Loucy (cell line): ENCODE results near the gene LEF1.

Experiments
- H2AFZ ChIP-seq: fragments of 200-600 bp; sonication (generic); 2 replicates; pipeline ENCODE4 v1.6.0; 2016; ENCODE audit warnings: antibody characterized with exemption, mild to moderate bottlenecking, low read length, moderate library complexity
- H3F3A ChIP-seq: fragments of 200-600 bp; 2 replicates; pipeline ENCODE4 v1.6.0; 2016; ENCODE audit warnings: antibody characterized with exemption, low read depth, mild to moderate bottlenecking
- H3K27me3 ChIP-seq: fragments of 200-600 bp; sonication (generic); 2 replicates; pipeline ENCODE4 v1.6.1; 2014; ENCODE audit warnings: low read length, mild to moderate bottlenecking; ENCODE audit not compliant: insufficient read depth, poor library complexity, severe bottlenecking
- H3K36me3 ChIP-seq: fragments of 200-600 bp; sonication (generic); 2 replicates; pipeline ENCODE4 v1.6.1; 2016; ENCODE audit warnings: low read length; ENCODE audit not compliant: insufficient read depth
- H3K4me1 ChIP-seq: fragments of 200-600 bp; sonication (generic); 2 replicates; pipeline ENCODE4 v1.5.1; 2014; ENCODE audit warnings: low read length, mild to moderate bottlenecking; ENCODE audit not compliant: insufficient read depth, poor library complexity, severe bottlenecking
- H3K4me2 ChIP-seq: fragments of 200-600 bp; sonication (generic); 2 replicates; pipeline ENCODE4 v1.6.0; 2014; ENCODE audit warnings: antibody characterized with exemption, low read length, low read depth, mild to moderate bottlenecking; ENCODE audit not compliant: poor library complexity, severe bottlenecking
- H3K4me3 ChIP-seq: fragments of 200-600 bp; sonication (generic); 2 replicates; pipeline ENCODE4 v1.5.1; 2014; ENCODE audit warnings: low read length, mild to moderate bottlenecking, mixed read lengths; ENCODE audit not compliant: poor library complexity, severe bottlenecking
- H3K79me2 ChIP-seq: fragments of 200-600 bp; sonication (generic); 2 replicates; pipeline ENCODE4 v1.6.1; 2014; ENCODE audit warnings: low read length; ENCODE audit not compliant: insufficient read depth
- H3K9ac ChIP-seq: fragments of 200-600 bp; sonication (generic); 2 replicates; pipeline ENCODE4 v1.6.0; 2014; ENCODE audit warnings: mild to moderate bottlenecking, low read depth, low read length, moderate library complexity; ENCODE audit not compliant: poor library complexity, severe bottlenecking
- H3K9me2 ChIP-seq: fragments of 200-600 bp; sonication (generic); replicated peaks from 2 replicates; pipeline ENCODE4 v1.6.1; 2016; ENCODE audit warnings: low read depth, low read length, mixed read lengths
- H3K9me3 ChIP-seq: fragments of 200-600 bp; sonication (generic); 2 replicates; pipeline ENCODE4 v1.6.1; 2014; ENCODE audit warnings: mild to moderate bottlenecking, antibody characterized with exemption, low read length, low read depth; ENCODE audit not compliant: insufficient read depth
- H4K20me1 ChIP-seq: fragments of 200-600 bp; sonication (generic); 2 replicates; pipeline ENCODE4 v1.6.0; 2014; ENCODE audit warnings: antibody characterized with exemption, low read length, mild to moderate bottlenecking; ENCODE audit not compliant: insufficient read depth, poor library complexity, severe bottlenecking
- EZH2phosphoT487 ChIP-seq: fragments of 200-600 bp; IDR thresholded peaks from 2 replicates; pipeline ENCODE4 v1.6.1; 2018; ENCODE audit warnings: antibody characterized with exemption, mild to moderate bottlenecking, moderate library complexity, borderline replicate concordance
- TF ChIP-seq, protein P1 (sequence below): fragments of 200-600 bp; sonication (generic); conservative IDR thresholded peaks from 2 replicates; pipeline ENCODE4 v1.5.1; 2014; ENCODE audit warnings: mild to moderate bottlenecking, antibody characterized with exemption, low read length

Gene LEF1

DNA sequence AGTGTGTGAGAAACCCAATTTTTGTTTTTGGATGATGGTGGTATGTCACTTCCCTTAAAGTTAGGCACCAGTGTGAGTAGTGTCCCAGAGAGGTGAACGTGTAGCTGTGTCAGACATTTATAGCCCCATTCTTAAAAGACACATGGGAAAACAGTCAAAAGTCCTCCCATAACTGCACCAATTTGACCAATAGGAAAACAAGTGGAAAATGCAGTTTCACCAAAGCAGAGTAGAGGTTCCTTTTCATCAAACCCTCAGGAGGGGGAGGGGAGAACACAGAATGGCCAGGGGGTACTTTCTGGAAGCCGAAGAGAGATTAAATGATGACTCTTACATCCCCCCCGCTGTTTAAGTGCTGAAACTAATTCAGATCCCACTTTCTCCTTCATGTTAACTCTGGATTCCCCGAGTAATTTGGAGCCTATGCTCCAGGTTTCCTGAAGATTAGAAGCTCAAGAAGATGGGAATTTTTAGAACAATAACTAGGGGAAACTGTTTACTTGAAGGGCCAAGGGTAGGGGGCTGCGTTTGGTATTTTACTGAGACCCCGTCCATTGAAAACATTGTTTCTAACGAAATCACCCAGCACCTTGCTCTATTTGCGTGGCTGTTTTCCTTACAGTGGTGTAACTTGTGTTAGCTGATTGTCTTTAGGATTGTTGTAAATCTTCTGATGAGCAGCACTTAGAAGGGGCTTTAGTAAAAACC is 2.1 kb upstream of the LEF1 start:
- H3K4me3 ChIP-seq = peak overlapping the region; percentile 96
- peak overlapping the region; percentile 93 for H3K9ac ChIP-seq
- no peaks in the 10 kb centered on the region for H3K27me3 ChIP-seq
- H3K36me3 ChIP-seq = no peaks in the 10 kb centered on the region
- H2AFZ ChIP-seq = peak overlapping the region; percentile 37; the same call in 1 of the 2 replicates
- TF ChIP-seq EZH2phosphoT487 = no peak
- TF ChIP-seq, protein P1, sequence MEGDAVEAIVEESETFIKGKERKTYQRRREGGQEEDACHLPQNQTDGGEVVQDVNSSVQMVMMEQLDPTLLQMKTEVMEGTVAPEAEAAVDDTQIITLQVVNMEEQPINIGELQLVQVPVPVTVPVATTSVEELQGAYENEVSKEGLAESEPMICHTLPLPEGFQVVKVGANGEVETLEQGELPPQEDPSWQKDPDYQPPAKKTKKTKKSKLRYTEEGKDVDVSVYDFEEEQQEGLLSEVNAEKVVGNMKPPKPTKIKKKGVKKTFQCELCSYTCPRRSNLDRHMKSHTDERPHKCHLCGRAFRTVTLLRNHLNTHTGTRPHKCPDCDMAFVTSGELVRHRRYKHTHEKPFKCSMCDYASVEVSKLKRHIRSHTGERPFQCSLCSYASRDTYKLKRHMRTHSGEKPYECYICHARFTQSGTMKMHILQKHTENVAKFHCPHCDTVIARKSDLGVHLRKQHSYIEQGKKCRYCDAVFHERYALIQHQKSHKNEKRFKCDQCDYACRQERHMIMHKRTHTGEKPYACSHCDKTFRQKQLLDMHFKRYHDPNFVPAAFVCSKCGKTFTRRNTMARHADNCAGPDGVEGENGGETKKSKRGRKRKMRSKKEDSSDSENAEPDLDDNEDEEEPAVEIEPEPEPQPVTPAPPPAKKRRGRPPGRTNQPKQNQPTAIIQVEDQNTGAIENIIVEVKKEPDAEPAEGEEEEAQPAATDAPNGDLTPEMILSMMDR = no peak
- H3K4me1 ChIP-seq = peaks cover 42% of the 10 kb centered on the region
- H3F3A ChIP-seq = 0 out of 2 replicates have a peak, but pooled peaks cover 2% of the 10 kb centered on the region
- peaks cover 8% of the 10 kb centered on the region for H4K20me1 ChIP-seq
- no peaks in the 10 kb centered on the region for H3K9me3 ChIP-seq
- peaks cover 84% of the 10 kb centered on the region for H3K79me2 ChIP-seq
- peak overlapping the region; percentile 83 for H3K4me2 ChIP-seq
- H3K9me2 ChIP-seq = no peaks in the 10 kb centered on the region

DNA sequence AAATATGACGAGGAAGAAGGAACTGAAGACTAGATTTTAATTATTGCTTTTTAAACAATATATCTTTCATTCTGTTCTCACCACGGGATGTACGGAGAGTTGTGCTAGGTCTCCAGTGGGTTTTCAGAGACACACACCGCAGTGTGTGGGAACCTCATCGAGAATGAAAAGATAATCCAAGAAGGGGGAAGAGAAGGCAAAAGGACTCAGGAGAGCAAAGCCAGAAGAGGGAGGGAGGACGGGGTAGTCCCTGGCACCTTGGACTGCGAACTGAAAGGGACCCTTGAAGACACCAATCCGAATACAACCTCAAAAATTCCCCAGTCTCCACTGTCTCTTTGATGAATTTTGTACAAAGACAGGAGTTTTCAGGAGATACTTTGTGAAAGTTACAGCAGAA is 932 bp upstream of the LEF1 start:
- Histone ChIP-seq H3K27me3 (no peaks in the 10 kb centered on the region), H3K4me2 (peak overlapping the region; percentile 83), H3K4me1 (peaks cover 46% of the 10 kb centered on the region), H3F3A (0 out of 2 replicates have a peak, but pooled peaks cover 2% of the 10 kb centered on the region), H3K9ac (peak overlapping the region; percentile 92), H3K9me2 (no peaks in the 10 kb centered on the region), H3K79me2 (peaks cover 92% of the 10 kb centered on the region), H3K36me3 (no peaks in the 10 kb centered on the region), H3K9me3 (no peaks in the 10 kb centered on the region), H4K20me1 (peaks cover 19% of the 10 kb centered on the region), H3K4me3 (peak overlapping the region; percentile 96), H2AFZ (peak overlapping the region; percentile 81; the same call in 1 of the 2 replicates)
- TF ChIP-seq, protein P1 = no peak
- TF ChIP-seq EZH2phosphoT487 = no peak

DNA sequence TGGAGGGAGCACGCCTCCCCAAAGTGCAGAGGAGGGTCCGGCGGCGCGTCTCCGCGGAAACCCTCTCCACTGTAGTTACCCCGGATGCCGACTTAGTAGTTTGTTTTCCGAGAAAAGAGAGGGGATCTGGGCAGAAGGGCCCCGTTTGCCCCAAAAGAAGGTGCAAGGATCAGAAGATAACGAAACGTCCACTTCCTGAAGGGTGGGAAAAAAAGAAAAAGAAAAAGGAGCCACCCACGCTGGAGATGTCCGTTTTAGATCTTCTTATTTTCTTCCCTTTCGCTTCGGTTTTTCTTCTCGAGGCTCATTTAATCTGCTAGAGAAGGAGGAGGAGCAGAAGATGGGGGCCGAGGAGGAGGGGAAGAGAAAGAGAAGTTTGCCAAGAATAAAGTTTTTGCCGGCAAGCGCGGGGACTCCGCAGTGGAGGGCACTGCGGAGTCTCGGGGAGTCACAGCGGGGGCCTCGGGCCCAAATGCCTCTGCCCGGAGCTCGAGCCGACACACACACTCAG is 517 bp downstream of the LEF1 start:
- peaks cover 92% of the 10 kb centered on the region for H3K79me2 ChIP-seq
- H3K4me1 ChIP-seq = peaks cover 45% of the 10 kb centered on the region
- no peaks in the 10 kb centered on the region for H3K9me2 ChIP-seq
- 0 out of 2 replicates have a peak, but pooled peaks cover 2% of the 10 kb centered on the region for H3F3A ChIP-seq
- H2AFZ ChIP-seq = peak overlapping the region; percentile 81; the same call in 1 of the 2 replicates
- no peaks in the 10 kb centered on the region for H3K27me3 ChIP-seq
- H3K4me3 ChIP-seq = peak overlapping the region; percentile 96
- peaks cover 6% of the 10 kb centered on the region for H3K36me3 ChIP-seq
- H3K9ac ChIP-seq = peak overlapping the region; percentile 92
- TF ChIP-seq, protein P1 = no peak
- TF ChIP-seq EZH2phosphoT487 = no peak
- no peaks in the 10 kb centered on the region for H3K9me3 ChIP-seq
- H3K4me2 ChIP-seq = peak overlapping the region; percentile 83
- peaks cover 34% of the 10 kb centered on the region for H4K20me1 ChIP-seq
